Epithelial cell of alveolus of lung (primary cell): ENCODE data around the gene DIP2A. TPM values are rescaled to one million over a fixed set of nuclear protein-coding genes. Genes with fewer than 3 reads are reported as not detected.

Experiments used
- total RNA-seq: library from RNA; depleted of rRNA; stranded (reverse); fragments of >200 nt; gene quantifications from 2 replicates; pipeline ENCODE4 v1.2.1, GENCODE V29; 2015

Gene DIP2A, protein sequence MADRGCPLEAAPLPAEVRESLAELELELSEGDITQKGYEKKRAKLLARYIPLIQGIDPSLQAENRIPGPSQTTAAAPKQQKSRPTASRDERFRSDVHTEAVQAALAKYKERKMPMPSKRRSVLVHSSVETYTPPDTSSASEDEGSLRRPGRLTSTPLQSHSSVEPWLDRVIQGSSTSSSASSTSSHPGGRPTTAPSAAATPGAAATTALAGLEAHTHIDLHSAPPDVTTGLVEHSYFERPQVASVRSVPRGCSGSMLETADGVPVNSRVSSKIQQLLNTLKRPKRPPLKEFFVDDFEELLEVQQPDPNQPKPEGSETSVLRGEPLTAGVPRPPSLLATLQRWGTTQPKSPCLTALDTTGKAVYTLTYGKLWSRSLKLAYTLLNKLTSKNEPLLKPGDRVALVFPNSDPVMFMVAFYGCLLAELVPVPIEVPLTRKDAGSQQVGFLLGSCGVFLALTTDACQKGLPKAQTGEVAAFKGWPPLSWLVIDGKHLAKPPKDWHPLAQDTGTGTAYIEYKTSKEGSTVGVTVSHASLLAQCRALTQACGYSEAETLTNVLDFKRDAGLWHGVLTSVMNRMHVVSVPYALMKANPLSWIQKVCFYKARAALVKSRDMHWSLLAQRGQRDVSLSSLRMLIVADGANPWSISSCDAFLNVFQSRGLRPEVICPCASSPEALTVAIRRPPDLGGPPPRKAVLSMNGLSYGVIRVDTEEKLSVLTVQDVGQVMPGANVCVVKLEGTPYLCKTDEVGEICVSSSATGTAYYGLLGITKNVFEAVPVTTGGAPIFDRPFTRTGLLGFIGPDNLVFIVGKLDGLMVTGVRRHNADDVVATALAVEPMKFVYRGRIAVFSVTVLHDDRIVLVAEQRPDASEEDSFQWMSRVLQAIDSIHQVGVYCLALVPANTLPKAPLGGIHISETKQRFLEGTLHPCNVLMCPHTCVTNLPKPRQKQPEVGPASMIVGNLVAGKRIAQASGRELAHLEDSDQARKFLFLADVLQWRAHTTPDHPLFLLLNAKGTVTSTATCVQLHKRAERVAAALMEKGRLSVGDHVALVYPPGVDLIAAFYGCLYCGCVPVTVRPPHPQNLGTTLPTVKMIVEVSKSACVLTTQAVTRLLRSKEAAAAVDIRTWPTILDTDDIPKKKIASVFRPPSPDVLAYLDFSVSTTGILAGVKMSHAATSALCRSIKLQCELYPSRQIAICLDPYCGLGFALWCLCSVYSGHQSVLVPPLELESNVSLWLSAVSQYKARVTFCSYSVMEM (N-terminal part only)
- 11.2 and 16.9 TPM in 2 replicates for total RNA-seq

GRCh38 chr21:46458315-46459023 lies at the start of gene DIP2A:
Gene DIP2A (plus strand): TSS chr21:46458891. CDS start chr21:46459132, 241 bp downstream.

DNA sequence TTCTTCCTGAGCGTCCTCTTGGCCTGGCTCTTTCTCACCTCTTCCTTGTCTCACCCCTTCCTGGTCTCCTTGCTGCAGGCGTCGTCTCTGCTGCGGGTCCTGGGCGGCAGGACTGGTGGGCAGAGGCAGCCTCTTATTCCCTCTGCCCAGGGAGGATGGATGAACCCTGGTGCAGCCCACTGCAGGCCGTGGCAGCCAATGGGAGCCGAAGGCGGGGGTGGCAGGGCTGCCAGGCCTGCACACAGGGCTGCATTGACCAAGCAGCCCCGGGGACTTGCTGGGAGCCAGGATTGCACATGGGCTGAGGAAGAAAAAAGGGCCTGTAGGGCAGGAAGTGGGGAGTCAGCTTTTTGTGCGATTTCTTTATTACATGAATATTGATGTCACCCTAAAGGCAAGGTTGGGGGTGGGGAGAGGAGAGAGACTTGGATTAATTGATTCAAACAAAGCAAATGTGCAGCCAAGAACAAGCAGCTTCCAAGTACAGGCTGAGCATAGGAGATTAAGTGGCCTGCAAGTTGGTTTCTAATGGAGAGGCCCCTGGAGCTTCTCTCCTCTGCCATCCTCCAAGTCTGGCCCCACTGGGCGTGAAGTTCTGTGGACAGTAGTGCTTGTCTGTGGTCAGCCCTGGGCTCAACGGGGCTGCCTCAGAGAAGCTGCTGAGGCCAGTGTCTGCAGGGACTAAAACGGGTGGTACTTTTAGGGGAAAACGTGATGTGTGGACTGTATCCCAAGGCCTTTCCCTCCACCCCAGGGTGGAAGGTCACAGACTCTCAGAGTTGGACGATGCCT lies 146.5 kb downstream of the DIP2A start, which contains the start of gene S100B:
S100B (minus strand) TSS at position 108 of the 792 bp plus-strand sequence. CDS start 2,667 bp downstream, outside the sequence.

Other genes starting within 250 kb of the DIP2A start
- 48.7 and 103 TPM in 2 replicates for gene LSS, start 230.1 kb upstream of the DIP2A start, total RNA-seq
- gene MCM3AP, start 173.3 kb upstream of the DIP2A start, total RNA-seq: 44.5 and 47.8 TPM in 2 replicates
- 20.3 and 26.5 TPM in 2 replicates for gene YBEY, start 172.5 kb upstream of the DIP2A start, total RNA-seq
- gene C21orf58, start 135.0 kb upstream of the DIP2A start, total RNA-seq: 3.7 and 5.0 TPM in 2 replicates
- 13.7 and 14.4 TPM in 2 replicates for gene PCNT, start 134.7 kb upstream of the DIP2A start, total RNA-seq
- gene S100B, start 146.2 kb downstream of the DIP2A start, total RNA-seq: 0.13 TPM in 1 of 2 replicates, not detected in the other
- 38.0 and 78.9 TPM in 2 replicates for gene PRMT2, start 176.8 kb downstream of the DIP2A start, total RNA-seq